ENCODE results near the gene NUMB. TPM values are rescaled to one million over a fixed set of nuclear protein-coding genes. Genes with fewer than 3 reads are reported as not detected.

NUMB gene
- total RNA-seq, 2 donors from 2014 or later: 79.9 to 85.2 TPM

DNA sequence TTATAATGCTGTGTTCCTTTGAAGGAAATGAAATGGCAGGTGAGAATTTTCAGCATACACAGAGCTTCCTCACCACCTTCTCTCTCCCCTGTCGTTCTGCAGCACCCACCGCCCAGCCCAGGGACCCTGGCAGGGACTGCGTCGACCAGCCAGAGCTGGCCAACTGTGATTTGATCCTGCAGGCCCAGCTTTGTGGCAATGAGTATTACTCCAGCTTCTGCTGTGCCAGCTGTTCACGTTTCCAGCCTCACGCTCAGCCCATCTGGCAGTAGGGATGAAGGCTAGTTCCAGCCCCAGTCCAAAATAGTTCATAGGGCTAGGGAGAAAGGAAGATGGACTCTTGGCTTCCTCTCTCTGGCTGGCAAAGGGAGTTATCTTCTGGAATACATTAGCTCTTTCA lies 186.0 kb downstream of the NUMB start:
- Mint-ChIP-seq H3K9me3 (no peaks in the 10 kb centered on the region), H3K36me3 (ENCODE audit: low read depth) (peaks cover 33% of the 10 kb centered on the region), H3K27ac (no peak overlapping the region), H3K27me3 (ENCODE audit: insufficient read depth) (peaks cover 39% of the 10 kb centered on the region), H3K4me3 (no peak overlapping the region), H3K4me1 (peaks cover 10% of the 10 kb centered on the region)
- H3K4me3 ChIP-seq (ENCODE audit: low read length): no peak overlapping the region
- H3K9ac ChIP-seq (ENCODE audit: extremely low read depth, low read length, poor library complexity, severe bottlenecking): no peak overlapping the region
- H3K4me1 ChIP-seq (ENCODE audit: control insufficient read depth, insufficient read depth, low read length): no peaks in the 10 kb centered on the region
- H3K27ac ChIP-seq (ENCODE audit: low read depth, low read length): no peak overlapping the region
- 88 to 100% methylated on average over 2 to 6 of the region's 6 CpGs for WGBS, 2 experiments (ENCODE audit: insufficient coverage in 1 of 2, insufficient read length in 1 of 2)
- H3K9me3 ChIP-seq (ENCODE audit: control insufficient read depth, low read length): no peaks in the 10 kb centered on the region
- peaks cover 40% of the 10 kb centered on the region for H3K36me3 ChIP-seq (ENCODE audit: control insufficient read depth, insufficient read depth, low read length)
- no peak for DNase-seq
- TF ChIP-seq, protein P1, sequence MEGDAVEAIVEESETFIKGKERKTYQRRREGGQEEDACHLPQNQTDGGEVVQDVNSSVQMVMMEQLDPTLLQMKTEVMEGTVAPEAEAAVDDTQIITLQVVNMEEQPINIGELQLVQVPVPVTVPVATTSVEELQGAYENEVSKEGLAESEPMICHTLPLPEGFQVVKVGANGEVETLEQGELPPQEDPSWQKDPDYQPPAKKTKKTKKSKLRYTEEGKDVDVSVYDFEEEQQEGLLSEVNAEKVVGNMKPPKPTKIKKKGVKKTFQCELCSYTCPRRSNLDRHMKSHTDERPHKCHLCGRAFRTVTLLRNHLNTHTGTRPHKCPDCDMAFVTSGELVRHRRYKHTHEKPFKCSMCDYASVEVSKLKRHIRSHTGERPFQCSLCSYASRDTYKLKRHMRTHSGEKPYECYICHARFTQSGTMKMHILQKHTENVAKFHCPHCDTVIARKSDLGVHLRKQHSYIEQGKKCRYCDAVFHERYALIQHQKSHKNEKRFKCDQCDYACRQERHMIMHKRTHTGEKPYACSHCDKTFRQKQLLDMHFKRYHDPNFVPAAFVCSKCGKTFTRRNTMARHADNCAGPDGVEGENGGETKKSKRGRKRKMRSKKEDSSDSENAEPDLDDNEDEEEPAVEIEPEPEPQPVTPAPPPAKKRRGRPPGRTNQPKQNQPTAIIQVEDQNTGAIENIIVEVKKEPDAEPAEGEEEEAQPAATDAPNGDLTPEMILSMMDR (conservative IDR thresholded peaks at IDR 0.05): no peak
- H3K27me3 ChIP-seq (ENCODE audit: control insufficient read depth, insufficient read depth, low read length, poor library complexity, severe bottlenecking): peaks cover 7% of the 10 kb centered on the region

DNA sequence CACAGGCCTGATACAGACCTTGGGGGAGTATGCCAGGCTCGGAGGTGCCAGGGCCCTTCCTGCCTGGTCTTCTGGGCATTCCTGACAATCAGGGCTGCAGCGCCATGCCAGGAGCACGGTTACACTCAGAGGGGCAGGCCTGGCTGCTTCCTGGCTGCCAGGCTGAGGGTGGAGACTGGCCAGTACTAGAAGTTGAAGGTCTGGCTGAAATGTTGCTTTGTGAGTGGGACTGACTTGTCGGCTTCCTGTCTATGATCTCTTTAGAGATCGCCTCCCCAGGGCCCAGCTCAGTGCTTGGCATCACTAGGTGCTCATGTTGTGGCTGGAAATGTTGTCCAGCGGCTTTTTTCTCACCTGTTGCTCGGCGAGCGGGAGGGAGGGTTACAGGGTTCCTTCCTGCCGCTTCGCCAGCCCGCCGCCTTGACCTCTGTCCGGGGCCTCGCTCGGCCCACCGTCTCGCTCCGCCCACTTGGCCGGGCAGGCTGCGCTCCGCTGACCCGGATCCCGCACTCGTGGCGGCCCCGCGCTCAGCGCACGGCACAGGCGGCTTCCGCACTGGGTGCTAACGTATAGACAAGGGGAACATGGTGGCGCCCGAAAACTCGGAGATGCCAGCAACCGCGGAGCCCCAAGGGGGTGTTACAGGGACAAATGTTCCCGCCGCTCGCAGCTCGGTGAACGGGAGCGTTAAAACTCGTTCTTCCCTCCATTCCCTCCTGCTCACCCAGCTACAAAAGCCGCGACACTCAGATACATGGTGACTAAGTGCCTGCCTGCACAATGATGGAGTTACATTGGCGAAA lies 188.4 kb downstream of the NUMB start:
- no peak overlapping the region for H3K4me3 ChIP-seq (ENCODE audit: low read length)
- 69 to 71% methylated on average over 34 to 48 of the region's 48 CpGs for WGBS, 2 experiments (ENCODE audit: insufficient coverage in 1 of 2, insufficient read length in 1 of 2)
- no peak overlapping the region for H3K9ac ChIP-seq (ENCODE audit: extremely low read depth, low read length, poor library complexity, severe bottlenecking)
- Mint-ChIP-seq H3K27ac (peak overlapping the region; percentile 39), H3K9me3 (no peaks in the 10 kb centered on the region), H3K4me1 (peaks cover 10% of the 10 kb centered on the region), H3K27me3 (ENCODE audit: insufficient read depth) (peaks cover 43% of the 10 kb centered on the region), H3K4me3 (peak overlapping the region; percentile 55), H3K36me3 (ENCODE audit: low read depth) (peaks cover 16% of the 10 kb centered on the region)
- H3K27ac ChIP-seq (ENCODE audit: low read depth, low read length): no peak overlapping the region
- peaks cover 7% of the 10 kb centered on the region for H3K27me3 ChIP-seq (ENCODE audit: control insufficient read depth, insufficient read depth, low read length, poor library complexity, severe bottlenecking)
- H3K36me3 ChIP-seq (ENCODE audit: control insufficient read depth, insufficient read depth, low read length): peaks cover 25% of the 10 kb centered on the region
- peak; percentile 84 for DNase-seq
- no peaks in the 10 kb centered on the region for H3K4me1 ChIP-seq (ENCODE audit: control insufficient read depth, insufficient read depth, low read length)
- no peaks in the 10 kb centered on the region for H3K9me3 ChIP-seq (ENCODE audit: control insufficient read depth, low read length)
- TF ChIP-seq, protein P1 (conservative IDR thresholded peaks at IDR 0.05): no peak

DNA sequence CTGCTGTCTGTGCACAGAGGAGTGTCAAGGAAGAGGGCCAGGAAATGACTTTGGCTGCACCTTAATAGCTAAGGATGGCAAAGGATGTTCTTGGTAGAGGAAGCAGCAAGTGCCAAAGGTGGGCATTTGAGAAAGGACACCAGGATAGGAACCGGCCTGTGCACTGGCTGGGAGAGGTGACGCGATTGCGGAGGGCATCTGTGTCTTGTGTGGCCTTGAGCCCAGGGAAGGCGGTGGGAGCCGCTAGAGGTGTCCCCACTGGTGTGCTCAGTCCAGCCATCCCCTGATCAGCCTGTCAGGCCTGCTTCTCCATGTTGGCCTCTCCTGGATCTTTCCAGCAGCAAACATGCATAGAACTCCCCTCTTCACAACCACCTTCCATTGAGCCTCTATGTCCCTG lies 190.9 kb downstream of the NUMB start:
- peaks cover 8% of the 10 kb centered on the region for H3K36me3 ChIP-seq (ENCODE audit: control insufficient read depth, insufficient read depth, low read length)
- no peak overlapping the region for H3K4me3 ChIP-seq (ENCODE audit: low read length)
- no peak overlapping the region for H3K27ac ChIP-seq (ENCODE audit: low read depth, low read length)
- H3K9me3 Mint-ChIP-seq: no peaks in the 10 kb centered on the region
- H3K4me3 Mint-ChIP-seq: no peak overlapping the region
- H3K9ac ChIP-seq (ENCODE audit: extremely low read depth, low read length, poor library complexity, severe bottlenecking): no peak overlapping the region
- no peak overlapping the region for H3K27ac Mint-ChIP-seq
- peaks cover 6% of the 10 kb centered on the region for H3K36me3 Mint-ChIP-seq (ENCODE audit: low read depth)
- DNase-seq: no peak
- H3K4me1 ChIP-seq (ENCODE audit: control insufficient read depth, insufficient read depth, low read length): no peaks in the 10 kb centered on the region
- TF ChIP-seq, protein P1 (conservative IDR thresholded peaks at IDR 0.05): no peak
- H3K4me1 Mint-ChIP-seq: peaks cover 10% of the 10 kb centered on the region
- H3K27me3 ChIP-seq (ENCODE audit: control insufficient read depth, insufficient read depth, low read length, poor library complexity, severe bottlenecking): peaks cover 7% of the 10 kb centered on the region
- WGBS, 2 experiments (ENCODE audit: insufficient coverage in 1 of 2, insufficient read length in 1 of 2): 98 to 100% methylated on average over 1 to 6 of the region's 6 CpGs
- H3K9me3 ChIP-seq (ENCODE audit: control insufficient read depth, low read length): no peaks in the 10 kb centered on the region
- peaks cover 43% of the 10 kb centered on the region for H3K27me3 Mint-ChIP-seq (ENCODE audit: insufficient read depth)
